Large intestine (tissue), 3 donors: ENCODE measurements around the gene IQCK. TPM values are rescaled to one million over a fixed set of nuclear protein-coding genes. Genes with fewer than 3 reads are reported as not detected.
"Not testable (repeated sequence)": the region's sequence is repeated elsewhere in the genome, so short reads cannot be mapped to it uniquely, and the experiment has no call there.

Experiments used
- DNase-seq, 2 donors: peaks; one replicate each; pipeline versions ENCODE4 v3.0.0 to v3.0.0-alpha.2; 2013
- H3K27ac ChIP-seq: one replicate; pipeline ENCODE4 v1.5.1; 2013; ENCODE audit warnings: low read length
- H3K27me3 ChIP-seq: 2 replicates; pipeline ENCODE4 v1.6.1; 2013; ENCODE audit warnings: low read length; ENCODE audit not compliant: control insufficient read depth, insufficient read depth
- H3K36me3 ChIP-seq: 2 replicates; pipeline ENCODE4 v1.6.1; 2013; ENCODE audit warnings: low read length; ENCODE audit not compliant: control insufficient read depth, insufficient read depth
- H3K4me1 ChIP-seq: one replicate; pipeline ENCODE4 v1.6.1; 2013; ENCODE audit warnings: low read length; ENCODE audit not compliant: control insufficient read depth, insufficient read depth
- H3K4me3 ChIP-seq: one replicate; pipeline ENCODE4 v1.5.1; 2013; ENCODE audit warnings: low read length
- H3K9me3 ChIP-seq: one replicate; pipeline ENCODE4 v1.6.1; 2013; ENCODE audit warnings: mild to moderate bottlenecking, low read depth, low read length, moderate library complexity; ENCODE audit not compliant: control insufficient read depth
- WGBS: methylation state at CpG from one replicate; pipeline ENCODE4 v1.1.5; 2013; ENCODE audit warnings: low lambda C conversion rate; ENCODE audit not compliant: insufficient coverage; 5-methylcytosine and 5-hydroxymethylcytosine counted together
- polyA plus RNA-seq: library from polyadenylated mRNA; unstranded; fragments of 120-200 nt; gene quantifications from one replicate; pipeline ENCODE4 v1.2.1, GENCODE V29; 2013

The IQCK gene
- polyA plus RNA-seq, 1 donor = 14.0 TPM

DNA sequence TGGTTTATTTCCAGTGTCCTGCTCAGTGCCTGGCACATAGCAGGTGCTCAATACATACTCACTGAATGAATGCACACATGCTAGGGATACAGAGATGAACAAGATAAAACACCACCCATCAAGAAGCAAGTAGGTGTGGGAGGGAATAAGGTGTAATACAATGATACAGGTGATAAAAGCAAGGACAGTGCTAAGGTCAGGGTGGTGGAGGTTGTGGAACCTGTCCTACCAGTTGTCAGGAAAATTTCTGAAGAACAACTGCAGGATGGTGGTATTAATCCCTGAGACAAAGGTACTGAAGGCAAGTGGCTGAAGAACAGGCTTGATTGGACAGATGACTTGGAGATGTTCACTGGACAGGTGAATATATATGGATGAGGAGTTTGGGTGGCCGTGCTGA is 1.9 kb upstream of the IQCK start:
- WGBS = no CpG with 5 or more reads among the region's 1 CpG
- Histone ChIP-seq H3K4me1 (peaks cover 11% of the 10 kb centered on the region), H3K36me3 (peaks cover 31% of the 10 kb centered on the region), H3K9me3 (no peaks in the 10 kb centered on the region), H3K4me3 (no peak overlapping the region), H3K27me3 (no peaks in the 10 kb centered on the region), H3K27ac (no peak overlapping the region)
- peak; percentile 55 to 84 for DNase-seq

- H3K4me1 ChIP-seq = peaks cover 11% of the 10 kb centered on the region
- peaks cover 27% of the 10 kb centered on the region for H3K36me3 ChIP-seq
- peak overlapping the region; percentile 75 for H3K4me3 ChIP-seq
- no CpG with 5 or more reads among the region's 11 CpGs for WGBS
- not testable (repeated sequence) for H3K27ac ChIP-seq, H3K27me3 ChIP-seq, DNase-seq, H3K9me3 ChIP-seq
These were observed 1.3 kb upstream of the IQCK start for GRCh38 chr16:19716728-19717127.

DNA sequence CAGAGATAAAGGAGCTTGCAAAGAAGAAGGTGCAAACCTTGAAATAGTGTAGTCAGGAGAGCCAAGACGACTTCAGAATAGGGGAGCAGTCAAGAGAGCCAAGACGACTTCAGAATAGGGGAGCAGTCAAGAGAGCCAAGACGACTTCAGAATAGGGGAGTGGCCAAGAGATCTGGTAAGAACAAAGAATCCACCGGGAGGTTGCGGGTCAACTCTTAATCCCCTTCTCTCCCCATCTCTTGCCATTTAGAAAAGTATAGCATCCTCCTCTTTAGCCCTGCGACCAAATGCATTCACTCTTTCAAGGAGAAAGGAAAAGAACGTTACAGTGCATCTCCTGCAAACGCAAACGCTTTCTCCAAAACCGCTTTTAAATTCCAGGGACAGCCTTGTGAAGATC is 757 bp upstream of the IQCK start:
- 0% methylated on average over 1 of the region's 10 CpGs for WGBS
- Histone ChIP-seq H3K4me3 (peak overlapping the region; percentile 75), H3K36me3 (peaks cover 21% of the 10 kb centered on the region), H3K4me1 (peaks cover 11% of the 10 kb centered on the region), H3K27me3 (no peaks in the 10 kb centered on the region), H3K27ac (peak overlapping the region; percentile 46), H3K9me3 (no peaks in the 10 kb centered on the region)
- peak in 1 of 2 donors; percentile 13 for DNase-seq

GRCh38 chr16:19718624-19718965 is 524 bp downstream of the IQCK start:
- H3K27me3 ChIP-seq = no peaks in the 10 kb centered on the region
- H3K36me3 ChIP-seq = peaks cover 13% of the 10 kb centered on the region
- peaks cover 11% of the 10 kb centered on the region for H3K4me1 ChIP-seq
- no CpG with 5 or more reads among the region's 21 CpGs for WGBS
- no peaks in the 10 kb centered on the region for H3K9me3 ChIP-seq
- H3K4me3 ChIP-seq = peak overlapping the region; percentile 75
- DNase-seq = no peak
- no peak overlapping the region for H3K27ac ChIP-seq

DNA sequence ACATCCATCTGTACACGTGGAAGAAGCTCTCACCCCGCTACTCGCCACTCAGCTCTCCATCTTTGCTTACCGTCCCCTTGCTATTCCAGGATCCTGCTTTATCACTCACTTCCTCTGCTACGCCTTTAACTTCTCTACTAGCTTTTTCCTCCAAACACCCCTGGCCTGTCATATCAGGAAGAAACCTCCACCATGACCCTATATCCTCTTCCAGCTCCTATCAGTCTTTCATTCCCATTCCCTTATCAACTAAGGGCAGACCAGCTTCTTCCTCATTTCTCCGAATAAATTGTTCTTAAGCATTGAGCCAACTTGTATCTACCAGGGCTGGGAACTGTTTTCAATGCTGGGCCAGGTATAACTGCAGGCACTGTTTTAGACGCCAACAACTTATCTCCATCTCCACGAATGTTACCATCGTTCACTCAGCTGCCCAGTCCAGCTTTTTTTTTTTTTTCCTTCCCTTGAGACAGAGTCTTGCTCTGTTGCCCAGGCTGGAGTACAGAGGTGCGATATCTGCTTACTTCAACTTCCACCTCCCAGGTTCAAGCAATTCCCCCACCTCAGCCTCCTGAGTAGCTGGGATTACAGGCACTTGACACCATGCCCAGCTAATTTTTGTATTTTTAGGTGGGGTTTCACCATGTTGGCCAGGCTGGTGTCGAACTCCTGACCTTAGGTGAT is 4.3 kb downstream of the IQCK start:
- Histone ChIP-seq H3K4me1 (peaks cover 6% of the 10 kb centered on the region), H3K36me3 (no peaks in the 10 kb centered on the region), H3K27me3 (no peaks in the 10 kb centered on the region), H3K9me3 (no peaks in the 10 kb centered on the region), H3K27ac (no peak overlapping the region), H3K4me3 (no peak overlapping the region)
- no peak for DNase-seq
- WGBS = 91% methylated on average over 6 of the region's 11 CpGs

DNA sequence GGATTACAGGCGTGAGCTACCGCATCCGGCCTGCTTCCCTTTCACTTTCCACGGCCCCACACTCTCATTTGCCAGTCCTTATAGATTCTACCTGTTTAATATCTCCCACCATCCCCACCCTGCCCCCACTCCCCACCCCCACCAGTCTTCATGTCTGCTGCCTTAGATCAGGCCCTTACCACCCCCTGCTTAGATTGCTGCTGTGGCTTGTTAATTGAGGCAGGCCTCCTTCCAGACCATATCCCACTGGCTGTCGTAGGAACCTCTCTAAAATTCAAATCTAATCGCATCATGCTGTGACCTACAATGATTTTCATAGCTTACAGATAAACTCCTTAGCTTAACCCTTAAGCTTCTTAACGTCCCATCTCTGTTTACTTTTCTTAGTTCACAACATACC is 4.9 kb downstream of the IQCK start:
- Histone ChIP-seq H3K4me1 (peaks cover 6% of the 10 kb centered on the region), H3K9me3 (no peaks in the 10 kb centered on the region), H3K27me3 (no peaks in the 10 kb centered on the region), H3K36me3 (no peaks in the 10 kb centered on the region), H3K27ac (no peak overlapping the region), H3K4me3 (no peak overlapping the region)
- WGBS = 83% methylated on average over 1 of the region's 7 CpGs
- no peak for DNase-seq

DNA sequence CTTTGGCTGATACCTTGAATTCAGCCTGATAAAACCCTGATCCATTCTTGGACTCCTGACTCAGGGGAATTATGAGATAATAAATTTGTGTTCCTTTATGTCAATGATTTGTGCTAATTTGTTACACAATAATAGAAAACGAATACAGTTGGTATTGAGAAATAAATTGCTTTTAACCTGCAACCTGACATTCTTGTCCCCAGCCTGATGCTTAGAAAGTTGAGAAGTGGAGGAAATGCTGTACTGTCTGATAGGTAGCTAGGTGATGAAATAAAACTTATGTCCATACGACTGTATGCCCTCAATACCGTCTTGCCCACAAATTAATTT is 10.5 kb downstream of the IQCK start:
- 100% methylated on average over 1 of the region's 3 CpGs for WGBS
- no peaks in the 10 kb centered on the region for H3K9me3 ChIP-seq
- H3K4me1 ChIP-seq = no peaks in the 10 kb centered on the region
- DNase-seq = no peak
- no peaks in the 10 kb centered on the region for H3K27me3 ChIP-seq
- H3K27ac ChIP-seq = no peak overlapping the region
- peaks cover 6% of the 10 kb centered on the region for H3K36me3 ChIP-seq
- no peak overlapping the region for H3K4me3 ChIP-seq

GRCh38 chr16:19733551-19733950 is 15.5 kb downstream of the IQCK start:
- 80% methylated on average over 2 of the region's 6 CpGs for WGBS
- H3K9me3 ChIP-seq = no peaks in the 10 kb centered on the region
- DNase-seq = no peak
- H3K4me1 ChIP-seq = no peaks in the 10 kb centered on the region
- no peak overlapping the region for H3K27ac ChIP-seq
- H3K36me3 ChIP-seq = peaks cover 26% of the 10 kb centered on the region
- no peak overlapping the region for H3K4me3 ChIP-seq
- no peaks in the 10 kb centered on the region for H3K27me3 ChIP-seq

- 75% methylated on average over 2 of the region's 9 CpGs for WGBS
- no peak for DNase-seq
- Histone ChIP-seq H3K27me3 (no peaks in the 10 kb centered on the region), H3K4me1 (no peaks in the 10 kb centered on the region), H3K4me3 (no peak overlapping the region), H3K27ac (no peak overlapping the region), H3K9me3 (no peaks in the 10 kb centered on the region), H3K36me3 (peaks cover 29% of the 10 kb centered on the region)
These were observed 17.2 kb downstream of the IQCK start for GRCh38 chr16:19735074-19735867.

DNA sequence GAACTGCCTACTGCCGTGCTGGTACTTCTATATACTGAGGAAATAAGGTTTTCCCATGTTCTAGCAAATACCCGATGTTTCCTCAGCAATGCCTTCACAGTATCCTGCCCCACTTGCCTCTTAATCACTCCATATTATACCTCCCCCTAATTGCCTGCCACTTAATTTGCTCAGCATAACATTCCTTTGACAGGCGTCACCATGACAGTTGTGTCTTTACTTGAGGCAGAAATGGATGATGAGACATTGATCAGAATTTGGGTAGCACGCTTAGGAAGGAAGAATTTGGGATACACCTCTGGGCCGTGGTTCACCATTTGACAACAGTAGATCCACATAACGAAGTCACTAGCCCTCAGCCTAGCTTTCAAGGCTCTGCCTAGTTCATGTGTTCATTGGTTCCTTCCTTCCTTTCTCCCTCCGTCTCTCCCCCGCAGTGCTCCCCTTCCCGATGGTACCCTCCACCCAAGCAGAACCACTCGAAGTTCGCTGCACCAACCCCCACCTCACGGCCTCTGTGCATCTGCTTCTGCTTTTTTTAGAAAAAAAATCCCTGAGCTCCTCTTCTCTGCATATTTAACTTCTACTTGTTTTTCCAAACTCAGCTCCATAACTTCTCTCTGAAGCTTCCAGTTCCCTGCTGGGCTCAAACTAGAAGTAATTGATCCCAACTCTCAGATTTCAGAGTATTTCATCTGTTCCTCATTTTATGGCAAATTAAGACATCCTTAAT is 19.4 kb downstream of the IQCK start:
- no CpG with 5 or more reads among the region's 12 CpGs for WGBS
- no peak for DNase-seq
- H3K4me1 ChIP-seq = no peaks in the 10 kb centered on the region
- no peak overlapping the region for H3K4me3 ChIP-seq
- no peak overlapping the region for H3K27ac ChIP-seq
- H3K27me3 ChIP-seq = no peaks in the 10 kb centered on the region
- H3K9me3 ChIP-seq = no peaks in the 10 kb centered on the region
- H3K36me3 ChIP-seq = peaks cover 29% of the 10 kb centered on the region
